Measurements from ENCODE around the gene APMAP.

Gene APMAP

GRCh38 chr20:24980291-24981053, 12.1 kb downstream of the APMAP start:
- DNase-seq (ENCODE audit: low read depth): no peak
- TF ChIP-seq CTCF (IDR thresholded peaks at IDR 0.05; ENCODE audit: low read depth, low read length, missing control alignments): no peak
- no peak overlapping the region for H3K4me3 ChIP-seq (ENCODE audit: low read depth, low read length)

GRCh38 chr20:24979036-24979960, 13.3 kb downstream of the APMAP start:
- no peak for DNase-seq (ENCODE audit: low read depth)
- no peak overlapping the region for H3K4me3 ChIP-seq (ENCODE audit: low read depth, low read length)
- TF ChIP-seq CTCF (IDR thresholded peaks at IDR 0.05; ENCODE audit: low read depth, low read length, missing control alignments): no peak

GRCh38 chr20:24978513-24978912, 14.0 kb downstream of the APMAP start:
- DNase-seq (ENCODE audit: low read depth): no peak
- TF ChIP-seq CTCF (IDR thresholded peaks at IDR 0.05; ENCODE audit: low read depth, low read length, missing control alignments): no peak
- H3K4me3 ChIP-seq (ENCODE audit: low read depth, low read length): no peak overlapping the region

GRCh38 chr20:24977797-24978196, 14.8 kb downstream of the APMAP start:
- DNase-seq (ENCODE audit: low read depth): no peak
- no peak for TF ChIP-seq CTCF (IDR thresholded peaks at IDR 0.05; ENCODE audit: low read depth, low read length, missing control alignments)
- H3K4me3 ChIP-seq (ENCODE audit: low read depth, low read length): no peak overlapping the region

GRCh38 chr20:24977336-24977735, 15.2 kb downstream of the APMAP start:
- TF ChIP-seq CTCF (IDR thresholded peaks at IDR 0.05; ENCODE audit: low read depth, low read length, missing control alignments): no peak
- no peak for DNase-seq (ENCODE audit: low read depth)
- no peak overlapping the region for H3K4me3 ChIP-seq (ENCODE audit: low read depth, low read length)

- TF ChIP-seq CTCF (IDR thresholded peaks at IDR 0.05; ENCODE audit: low read depth, low read length, missing control alignments): no peak
- no peak overlapping the region for H3K4me3 ChIP-seq (ENCODE audit: low read depth, low read length)
- DNase-seq (ENCODE audit: low read depth): no peak
Observed at GRCh38 chr20:24972341-24972740, 20.2 kb downstream of the APMAP start.

All from GM12864 (cell line).